Vagina (tissue), 2 donors: ENCODE data around the gene TRIM15. TPM values are rescaled to one million over a fixed set of nuclear protein-coding genes. Genes with fewer than 3 reads are reported as not detected.

Source experiments
- DNase-seq, 2 donors: peaks; one replicate each; pipeline ENCODE4 v3.0.0-alpha.2; 2017; ENCODE audit errors: extremely low spot score in 2 of 2
- H3K27ac ChIP-seq: fragments of 200-600 bp; sonication (generic); one replicate; pipeline ENCODE4 v1.5.1; 2019
- H3K27me3 ChIP-seq: fragments of 200-600 bp; sonication (generic); one replicate; pipeline ENCODE4 v1.5.1; 2019
- H3K36me3 ChIP-seq, 2 donors: fragments of 200-600 bp; sonication (generic); one replicate each; pipeline ENCODE4 v1.5.1; 2017 to 2019
- H3K4me1 ChIP-seq: fragments of 200-600 bp; sonication (generic); one replicate; pipeline ENCODE4 v1.5.1; 2019
- H3K4me3 ChIP-seq, 2 donors: fragments of 200-600 bp; sonication (generic); 1 replicate in 1 of 2; 2 replicates in 1 of 2; pipeline ENCODE4 v1.5.1; 2016 to 2019
- H3K9me3 ChIP-seq: fragments of 200-600 bp; sonication (generic); one replicate; pipeline ENCODE4 v1.5.1; 2019
- CTCF ChIP-seq, 3 experiments: fragments of 450-650 bp in 2 of 3; fragments of 200-600 bp in 1 of 3; sonication (generic) in 1 of 3; IDR thresholded peaks; one replicate each; pipeline ENCODE4 v1.5.1; 2017 to 2019; ENCODE audit warnings: antibody characterized with exemption in 3 of 3, mild to moderate bottlenecking in 2 of 3, moderate library complexity in 2 of 3
- POLR2A ChIP-seq, 2 donors: fragments of 450-650 bp; IDR thresholded peaks; one replicate each; pipeline ENCODE4 v1.6.1; 2017; ENCODE audit warnings: antibody characterized with exemption in 2 of 2, mild to moderate bottlenecking in 2 of 2, moderate library complexity in 2 of 2
- POLR2AphosphoS5 ChIP-seq, 2 donors: sonication (generic); formaldehyde crosslinking; IDR thresholded peaks; one replicate each; pipeline ENCODE4 v1.9.0; 2017; ENCODE audit warnings: antibody characterized with exemption in 2 of 2, mild to moderate bottlenecking in 2 of 2, low read depth in 1 of 2; ENCODE audit not compliant: insufficient read depth in 1 of 2
- intact Hi-C: fragments of 100-400 bp; cut with DNase I; formaldehyde crosslinking; loops from one replicate; pipeline ENCODE4 v1.15.1; 2023
- total RNA-seq: library from RNA; depleted of rRNA; stranded (reverse); fragments of >200 nt; gene quantifications from one replicate; pipeline ENCODE4 v1.2.3, GENCODE V29; 2016

Gene TRIM15
- total RNA-seq, 1 donor from 2014 or later, result not detected

GRCh38 chr6:30198166-30199084 is 35.1 kb downstream of the TRIM15 start:
- Histone ChIP-seq H3K9me3 (no peaks in the 10 kb centered on the region), H3K36me3 (peaks cover 0 to 57% of the 10 kb centered on the region in 2 donors), H3K27ac (no peak overlapping the region), H3K4me3 (no peak overlapping the region), H3K27me3 (no peaks in the 10 kb centered on the region), H3K4me1 (peaks cover 27% of the 10 kb centered on the region)
- intact Hi-C loops, result no loop called here
- DNase-seq, result no peak
- TF ChIP-seq POLR2A (IDR thresholded peaks at IDR 0.05) (no peak), CTCF (IDR thresholded peaks at IDR 0.05) (no peak), POLR2AphosphoS5 (IDR thresholded peaks at IDR 0.05; ENCODE audit: insufficient read depth in 1 of 2, low read depth in 1 of 2) (no peak)

DNA sequence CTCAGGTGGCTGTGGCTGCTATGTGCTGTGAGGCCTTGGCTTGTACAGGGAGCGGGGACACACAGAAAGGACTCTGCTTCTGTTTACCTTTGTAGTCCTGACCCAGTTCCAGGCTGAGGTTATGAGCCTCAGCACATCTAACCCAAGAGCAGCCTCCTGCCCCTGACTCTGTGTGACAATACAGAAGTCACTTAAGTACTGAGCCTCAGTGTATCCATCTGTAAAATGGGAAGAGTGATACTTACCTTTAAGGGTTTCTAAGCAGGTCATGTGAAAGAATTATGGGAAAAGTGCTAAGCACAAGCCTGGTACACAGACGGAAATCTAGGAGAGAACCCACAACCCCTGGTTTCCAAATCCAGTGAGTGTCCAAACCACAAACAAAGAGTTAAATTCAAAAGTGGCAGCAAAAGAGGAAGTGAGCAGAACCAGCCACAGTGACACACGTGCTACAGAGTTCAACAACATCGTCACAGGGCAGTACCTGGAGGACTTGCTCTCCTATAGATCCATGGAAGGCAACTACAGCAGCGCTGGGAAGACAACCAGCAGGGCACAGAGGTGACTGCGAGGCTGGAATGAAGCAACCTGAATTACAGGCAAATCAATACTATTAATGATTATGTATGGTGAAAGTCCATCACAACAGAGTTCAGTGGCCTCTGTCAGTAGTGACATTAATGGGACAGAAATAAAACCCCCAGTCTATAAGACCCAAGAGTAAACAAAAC is 37.4 kb downstream of the TRIM15 start:
- TF ChIP-seq CTCF (IDR thresholded peaks at IDR 0.05), result no peak
- no peak for TF ChIP-seq POLR2AphosphoS5 (IDR thresholded peaks at IDR 0.05; ENCODE audit: insufficient read depth in 1 of 2, low read depth in 1 of 2)
- Histone ChIP-seq H3K36me3 (peaks cover 0 to 45% of the 10 kb centered on the region in 2 donors), H3K4me1 (peaks cover 38% of the 10 kb centered on the region), H3K4me3 (no peak overlapping the region), H3K27ac (no peak overlapping the region), H3K9me3 (no peaks in the 10 kb centered on the region), H3K27me3 (no peaks in the 10 kb centered on the region)
- DNase-seq, result no peak
- intact Hi-C loops, result no loop called here

GRCh38 chr6:30202366-30202765 is 39.0 kb downstream of the TRIM15 start:
- intact Hi-C loops, result no loop called here
- H3K27me3 ChIP-seq, result no peaks in the 10 kb centered on the region
- peaks cover 0 to 30% of the 10 kb centered on the region in 2 donors for H3K36me3 ChIP-seq
- no peaks in the 10 kb centered on the region for H3K9me3 ChIP-seq
- H3K4me1 ChIP-seq, result peaks cover 55% of the 10 kb centered on the region
- TF ChIP-seq POLR2A (IDR thresholded peaks at IDR 0.05) (no peak), CTCF (IDR thresholded peaks at IDR 0.05) (no peak), POLR2AphosphoS5 (IDR thresholded peaks at IDR 0.05; ENCODE audit: insufficient read depth in 1 of 2, low read depth in 1 of 2) (no peak)
- no peak overlapping the region for H3K27ac ChIP-seq
- no peak for DNase-seq
- no peak overlapping the region for H3K4me3 ChIP-seq

GRCh38 chr6:30204116-30204515 is 40.8 kb downstream of the TRIM15 start:
- H3K4me1 ChIP-seq, result peaks cover 68% of the 10 kb centered on the region

More at GRCh38 chr6:30204116-30204515, 40.8 kb downstream of the TRIM15 start:
- Histone ChIP-seq H3K4me3 (no peak overlapping the region), H3K36me3 (peaks cover 0 to 13% of the 10 kb centered on the region in 2 donors), H3K27ac (no peak overlapping the region), H3K9me3 (no peaks in the 10 kb centered on the region), H3K27me3 (no peaks in the 10 kb centered on the region)
- intact Hi-C loops, result no loop called here
- DNase-seq, result no peak
- TF ChIP-seq POLR2A (IDR thresholded peaks at IDR 0.05) (no peak), POLR2AphosphoS5 (IDR thresholded peaks at IDR 0.05; ENCODE audit: insufficient read depth in 1 of 2, low read depth in 1 of 2) (no peak), CTCF (IDR thresholded peaks at IDR 0.05) (no peak)
